GM23248 (cell line): ENCODE data around the gene STARD7. TPM values are rescaled to one million over a fixed set of nuclear protein-coding genes. Genes with fewer than 3 reads are reported as not detected.

Source experiments
- DNase-seq: peaks from one replicate; pipeline ENCODE4 v3.0.0-alpha.2; 2015
- H2AFZ ChIP-seq: fragments of 200-600 bp; sonication (generic); 2 replicates; pipeline ENCODE4 v1.6.1; 2016; ENCODE audit warnings: antibody characterized with exemption
- H3F3A ChIP-seq: fragments of 200-600 bp; sonication (generic); 2 replicates; pipeline ENCODE4 v1.6.1; 2016; ENCODE audit warnings: mild to moderate bottlenecking, antibody characterized with exemption, mixed run types; ENCODE audit not compliant: insufficient read depth
- H3K27ac ChIP-seq: fragments of 200-600 bp; sonication (generic); 2 replicates; pipeline ENCODE4 v1.5.1; 2016; ENCODE audit warnings: mild to moderate bottlenecking
- H3K27me3 ChIP-seq: fragments of 200-600 bp; sonication (generic); replicated peaks from 2 replicates; pipeline ENCODE4 v1.6.1; 2016; ENCODE audit warnings: mild to moderate bottlenecking; ENCODE audit not compliant: insufficient read depth
- H3K36me3 ChIP-seq: fragments of 200-600 bp; sonication (generic); 2 replicates; pipeline ENCODE4 v1.6.1; 2016; ENCODE audit warnings: low read depth, mild to moderate bottlenecking
- H3K4me1 ChIP-seq: fragments of 200-600 bp; sonication (generic); 2 replicates; pipeline ENCODE4 v1.6.1; 2016; ENCODE audit warnings: mild to moderate bottlenecking; ENCODE audit not compliant: insufficient read depth
- H3K4me2 ChIP-seq: fragments of 200-600 bp; sonication (generic); one replicate; pipeline ENCODE4 v1.6.1; 2016; ENCODE audit warnings: mild to moderate bottlenecking; ENCODE audit not compliant: unreplicated experiment
- H3K4me3 ChIP-seq: fragments of 200-600 bp; sonication (generic); 2 replicates; pipeline ENCODE4 v1.5.1; 2016; ENCODE audit warnings: mild to moderate bottlenecking
- H3K79me2 ChIP-seq: fragments of 200-600 bp; sonication (generic); 2 replicates; pipeline ENCODE4 v1.6.1; 2016; ENCODE audit warnings: mild to moderate bottlenecking; ENCODE audit not compliant: insufficient read depth
- H3K9ac ChIP-seq: fragments of 200-600 bp; sonication (generic); 2 replicates; pipeline ENCODE4 v1.6.1; 2016; ENCODE audit warnings: mild to moderate bottlenecking
- H3K9me2 ChIP-seq: fragments of 200-600 bp; sonication (generic); 2 replicates; pipeline ENCODE4 v1.6.1; 2016; ENCODE audit warnings: mixed run types, mild to moderate bottlenecking, moderate library complexity; ENCODE audit not compliant: insufficient read depth
- H3K9me3 ChIP-seq: fragments of 200-600 bp; sonication (generic); one replicate; pipeline ENCODE4 v1.6.1; 2017; ENCODE audit warnings: low read depth
- H4K20me1 ChIP-seq: fragments of 200-600 bp; sonication (generic); 2 replicates; pipeline ENCODE4 v1.6.0; 2016; ENCODE audit not compliant: insufficient read depth
- EZH2 ChIP-seq: fragments of 200-600 bp; sonication (generic); IDR thresholded peaks from 2 replicates; pipeline ENCODE4 v1.6.1; 2018; ENCODE audit warnings: antibody characterized with exemption, mild to moderate bottlenecking; ENCODE audit not compliant: insufficient read depth, poor library complexity, severe bottlenecking
- EZH2phosphoT487 ChIP-seq: fragments of 200-600 bp; sonication (generic); IDR thresholded peaks from 2 replicates; pipeline ENCODE4 v1.6.1; 2018; ENCODE audit warnings: antibody characterized with exemption, moderate library complexity, mild to moderate bottlenecking, low read depth; ENCODE audit not compliant: insufficient read depth
- WGBS, 2 experiments: methylation state at CpG; one replicate each; pipeline ENCODE4 v1.1.6; 2015 to 2017; ENCODE audit warnings: low lambda C conversion rate in 2 of 2, low coverage in 1 of 2; ENCODE audit errors: missing lambda C conversion rate in 2 of 2; 5-methylcytosine and 5-hydroxymethylcytosine counted together
- in situ Hi-C: fragments of 300-500 bp; cut with MboI; formaldehyde crosslinking; loops from 2 replicates; pipeline ENCODE4 v1.15.0; 2020
- polyA plus RNA-seq: library from polyadenylated mRNA; unstranded; fragments of >200 nt; fragmentation: Nextera tagmentation; extraction: Ambion mirVana; gene quantifications from 2 replicates; pipeline ENCODE4 v1.2.1, GENCODE V29; 2016
- total RNA-seq: library from RNA; depleted of rRNA; stranded (reverse); fragments of >200 nt; shearing (Covaris generic); gene quantifications from 2 replicates; pipeline ENCODE4 v1.2.3, GENCODE V29; 2014

The STARD7 gene
- total and polyA plus RNA-seq, 2 experiments from 2014 or later, result 93.3 to 120 TPM

GRCh38 chr2:96205888-96206287 lies 2.7 kb downstream of the STARD7 start:
- no peaks in the 10 kb centered on the region for H3K27me3 ChIP-seq
- H3K9ac ChIP-seq, result peak overlapping the region; percentile 78
- peak overlapping the region; percentile 44 for H3K4me3 ChIP-seq
- peak overlapping the region; percentile 85 for H3K27ac ChIP-seq
- no peaks in the 10 kb centered on the region for H3K9me3 ChIP-seq
- TF ChIP-seq EZH2 (no peak), EZH2phosphoT487 (no peak)
- H4K20me1 ChIP-seq, result no peaks in the 10 kb centered on the region
- H3K4me2 ChIP-seq, result peak overlapping the region; percentile 68
- H3K9me2 ChIP-seq, result no peaks in the 10 kb centered on the region
- H3K4me1 ChIP-seq, result peaks cover 64% of the 10 kb centered on the region
- no peak overlapping the region for H2AFZ ChIP-seq
- in situ Hi-C loops, result no loop called here
- peaks cover 91% of the 10 kb centered on the region for H3K79me2 ChIP-seq
- peaks cover 56% of the 10 kb centered on the region for H3F3A ChIP-seq
- DNase-seq, result peak; percentile 92
- no peaks in the 10 kb centered on the region for H3K36me3 ChIP-seq

GRCh38 chr2:96204836-96205624 lies 3.6 kb downstream of the STARD7 start:
- H3K4me3 ChIP-seq, result peak overlapping the region; percentile 44
- H3K4me1 ChIP-seq, result peaks cover 64% of the 10 kb centered on the region
- peak overlapping the region; percentile 68 for H3K4me2 ChIP-seq
- H3K9me2 ChIP-seq, result no peaks in the 10 kb centered on the region
- in situ Hi-C loops, result no loop called here
- peaks cover 91% of the 10 kb centered on the region for H3K79me2 ChIP-seq
- WGBS, 2 experiments, result 3 to 6% methylated on average over 6 of the region's 6 CpGs
- H4K20me1 ChIP-seq, result no peaks in the 10 kb centered on the region
- peaks cover 56% of the 10 kb centered on the region for H3F3A ChIP-seq
- H3K9ac ChIP-seq, result peak overlapping the region; percentile 78
- DNase-seq, result peak; percentile 67
- H3K9me3 ChIP-seq, result no peaks in the 10 kb centered on the region
- 0 out of 2 replicates have a peak overlapping the region, but pooled peaks have one; percentile 13 for H2AFZ ChIP-seq
- peak overlapping the region; percentile 85 for H3K27ac ChIP-seq
- no peaks in the 10 kb centered on the region for H3K27me3 ChIP-seq
- no peak for TF ChIP-seq EZH2phosphoT487
- TF ChIP-seq EZH2, result no peak
- H3K36me3 ChIP-seq, result no peaks in the 10 kb centered on the region

- Histone ChIP-seq H3K9me2 (no peaks in the 10 kb centered on the region), H3K9ac (peak overlapping the region; percentile 78), H3K27ac (peak overlapping the region; percentile 85), H3F3A (peaks cover 60% of the 10 kb centered on the region), H3K27me3 (no peaks in the 10 kb centered on the region), H3K4me2 (peak overlapping the region; percentile 68), H3K79me2 (peaks cover 96% of the 10 kb centered on the region), H4K20me1 (peaks cover 8% of the 10 kb centered on the region; the same call in 1 of the 2 replicates), H3K36me3 (no peaks in the 10 kb centered on the region), H2AFZ (no peak overlapping the region), H3K4me3 (peak overlapping the region; percentile 43), H3K4me1 (peaks cover 73% of the 10 kb centered on the region), H3K9me3 (no peaks in the 10 kb centered on the region)
- no peak for TF ChIP-seq EZH2phosphoT487
- no peak for TF ChIP-seq EZH2
- peak; percentile 51 for DNase-seq
- 57 to 65% methylated on average over 9 of the region's 9 CpGs for WGBS, 2 experiments
- in situ Hi-C loops, result no loop called here
These were observed 5.2 kb downstream of the STARD7 start for GRCh38 chr2:96203130-96204028.

- DNase-seq, result peak; percentile 44
- H3K27ac ChIP-seq, result peak overlapping the region; percentile 85
- H3K4me1 ChIP-seq, result peaks cover 73% of the 10 kb centered on the region
- H2AFZ ChIP-seq, result no peak overlapping the region
- no peaks in the 10 kb centered on the region for H3K27me3 ChIP-seq
- H3K4me3 ChIP-seq, result peak overlapping the region; percentile 12; the same call in 1 of the 2 replicates
- H3K4me2 ChIP-seq, result peak overlapping the region; percentile 68
- peak overlapping the region; percentile 78; the same call in 1 of the 2 replicates for H3K9ac ChIP-seq
- peaks cover 99% of the 10 kb centered on the region for H3K79me2 ChIP-seq
- H3K9me3 ChIP-seq, result no peaks in the 10 kb centered on the region
- in situ Hi-C loops, result no loop called here
- H3K9me2 ChIP-seq, result no peaks in the 10 kb centered on the region
- H3K36me3 ChIP-seq, result no peaks in the 10 kb centered on the region
- peaks cover 8% of the 10 kb centered on the region; the same call in 1 of the 2 replicates for H4K20me1 ChIP-seq
- TF ChIP-seq EZH2phosphoT487, result no peak
- TF ChIP-seq EZH2, result no peak
- H3F3A ChIP-seq, result peaks cover 60% of the 10 kb centered on the region
- WGBS, 2 experiments, result 26 to 27% methylated on average over 4 of the region's 4 CpGs
These were observed 6.3 kb downstream of the STARD7 start for GRCh38 chr2:96202152-96202854.
